Parathyroid adenoma (tissue), 2 donors: ENCODE results near the gene PIM1.

ENCODE experiments used
- H2AFZ ChIP-seq: fragments of 300-600 bp; sonication (generic); one replicate; pipeline ENCODE4 v1.7.0; 2017; ENCODE audit warnings: antibody characterized with exemption, mild to moderate bottlenecking
- H3K27ac ChIP-seq: fragments of 300-600 bp; sonication (generic); one replicate; pipeline ENCODE4 v1.7.0; 2017
- H3K27me3 ChIP-seq: fragments of 300-600 bp; sonication (generic); one replicate; pipeline ENCODE4 v1.7.0; 2017; ENCODE audit warnings: low read length; ENCODE audit not compliant: control insufficient read depth, insufficient read depth
- H3K36me3 ChIP-seq: fragments of 300-600 bp; sonication (generic); one replicate; pipeline ENCODE4 v1.7.0; 2017; ENCODE audit warnings: low read length; ENCODE audit not compliant: control insufficient read depth, insufficient read depth
- H3K4me1 ChIP-seq: fragments of 300-600 bp; sonication (generic); one replicate; pipeline ENCODE4 v1.7.0; 2017; ENCODE audit warnings: control low read depth
- H3K4me2 ChIP-seq: fragments of 300-600 bp; sonication (generic); one replicate; pipeline ENCODE4 v1.7.0; 2017; ENCODE audit warnings: low read length
- H3K4me3 ChIP-seq: fragments of 300-600 bp; sonication (generic); one replicate; pipeline ENCODE4 v1.7.0; 2017; ENCODE audit warnings: low read depth, low read length
- H3K79me2 ChIP-seq: fragments of 300-600 bp; sonication (generic); one replicate; pipeline ENCODE4 v1.7.0; 2017; ENCODE audit warnings: control low read depth
- H3K9ac ChIP-seq: fragments of 300-600 bp; sonication (generic); one replicate; pipeline ENCODE4 v1.7.0; 2017; ENCODE audit warnings: mild to moderate bottlenecking
- H3K9me3 ChIP-seq: fragments of 300-600 bp; sonication (generic); one replicate; pipeline ENCODE4 v1.7.0; 2017; ENCODE audit warnings: low read length; ENCODE audit not compliant: control insufficient read depth
- CTCF ChIP-seq: fragments of 300-600 bp; sonication (generic); IDR thresholded peaks from one replicate; pipeline ENCODE4 v1.7.0; 2017; ENCODE audit warnings: antibody characterized with exemption, mild to moderate bottlenecking
- donor health status: primary hyperparathyroidism.

The PIM1 gene

DNA sequence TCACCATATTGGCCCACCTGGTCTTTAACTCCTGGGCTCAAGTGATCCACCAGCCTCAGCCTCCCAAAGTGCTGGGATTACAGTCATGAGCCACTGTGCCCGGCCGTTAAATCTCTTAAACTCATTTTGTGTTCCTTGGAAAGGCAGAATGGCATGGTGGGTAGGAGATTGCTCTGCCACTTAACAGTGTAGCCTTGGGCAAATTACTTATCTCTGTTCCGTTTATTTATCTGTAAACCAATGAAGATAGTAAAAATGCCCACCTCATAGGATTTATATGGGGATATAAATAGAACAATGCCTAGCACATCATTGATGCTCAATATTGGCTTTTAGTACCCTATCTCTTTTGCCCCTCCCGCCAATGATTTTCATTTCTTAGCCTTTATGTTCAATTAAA is 7.2 kb upstream of the PIM1 start:
- Histone ChIP-seq H3K4me1 (no peaks in the 10 kb centered on the region), H3K79me2 (no peaks in the 10 kb centered on the region), H3K27me3 (no peaks in the 10 kb centered on the region), H3K4me2 (no peak overlapping the region), H3K36me3 (no peaks in the 10 kb centered on the region), H3K9me3 (no peaks in the 10 kb centered on the region), H3K9ac (no peak overlapping the region), H3K4me3 (no peak overlapping the region), H3K27ac (no peak overlapping the region), H2AFZ (no peak overlapping the region)
- TF ChIP-seq CTCF = no peak

- Histone ChIP-seq H3K36me3 (no peaks in the 10 kb centered on the region), H3K4me1 (peaks cover 5% of the 10 kb centered on the region), H3K27ac (peak overlapping the region; percentile 81), H3K9ac (no peak overlapping the region), H3K27me3 (no peaks in the 10 kb centered on the region), H3K4me3 (no peak overlapping the region), H2AFZ (no peak overlapping the region), H3K4me2 (no peak overlapping the region), H3K9me3 (no peaks in the 10 kb centered on the region), H3K79me2 (no peaks in the 10 kb centered on the region)
- TF ChIP-seq CTCF = no peak
Observed at GRCh38 chr6:37168163-37168758, 1.7 kb upstream of the PIM1 start.

DNA sequence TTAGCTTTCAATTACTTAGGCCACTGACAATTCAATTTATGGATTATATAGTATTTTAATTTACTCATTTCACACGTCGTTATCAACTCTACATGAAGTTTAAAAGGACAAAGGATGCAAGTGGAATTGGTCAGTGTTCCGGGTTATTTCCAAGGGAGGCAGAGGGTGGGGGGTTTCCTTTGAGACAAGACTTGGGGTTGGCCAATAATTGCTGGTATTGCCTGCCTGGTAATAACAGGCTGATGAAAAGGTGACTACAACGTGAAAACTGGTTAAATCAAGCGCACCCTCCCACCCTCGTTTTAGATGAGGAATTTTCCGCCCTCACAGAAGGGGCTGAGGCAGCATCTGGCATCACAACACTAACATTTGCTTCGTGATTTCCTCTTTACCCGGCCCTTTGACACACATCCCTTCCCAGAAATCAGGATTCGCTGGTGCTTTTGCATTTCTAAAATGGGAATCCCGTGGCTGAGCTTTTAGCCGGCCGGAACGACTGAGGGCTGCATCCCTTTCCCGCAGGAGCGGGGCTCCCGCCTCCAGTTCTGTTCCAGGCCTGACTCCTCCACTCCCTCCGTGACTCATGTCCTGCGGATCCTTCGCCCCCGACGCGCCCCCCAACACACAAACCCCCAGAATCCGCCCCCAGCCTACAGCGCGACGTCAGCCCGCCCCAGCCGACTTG is 999 bp upstream of the PIM1 start:
- H3K9ac ChIP-seq = no peak overlapping the region
- H3K36me3 ChIP-seq = no peaks in the 10 kb centered on the region
- H3K4me1 ChIP-seq = peaks cover 5% of the 10 kb centered on the region
- H3K4me3 ChIP-seq = peak overlapping the region; percentile 61
- TF ChIP-seq CTCF = no peak
- peak overlapping the region; percentile 81 for H3K27ac ChIP-seq
- no peaks in the 10 kb centered on the region for H3K79me2 ChIP-seq
- peak overlapping the region; percentile 99 for H2AFZ ChIP-seq
- no peaks in the 10 kb centered on the region for H3K27me3 ChIP-seq
- H3K9me3 ChIP-seq = no peaks in the 10 kb centered on the region
- peak overlapping the region; percentile 72 for H3K4me2 ChIP-seq

GRCh38 chr6:37170273-37171200 is 585 bp downstream of the PIM1 start:
- Histone ChIP-seq H3K9me3 (no peaks in the 10 kb centered on the region), H3K27ac (peak overlapping the region; percentile 70), H3K79me2 (no peaks in the 10 kb centered on the region), H2AFZ (peak overlapping the region; percentile 65), H3K4me1 (peaks cover 5% of the 10 kb centered on the region), H3K27me3 (no peaks in the 10 kb centered on the region), H3K4me3 (peak overlapping the region; percentile 88), H3K36me3 (no peaks in the 10 kb centered on the region), H3K4me2 (peak overlapping the region; percentile 93), H3K9ac (peak overlapping the region; percentile 3)
- TF ChIP-seq CTCF = peak; percentile 14
